Left renal cortex interstitium (tissue), 4 donors: ENCODE measurements around the gene HKDC1. TPM values are rescaled to one million over a fixed set of nuclear protein-coding genes. Genes with fewer than 3 reads are reported as not detected.
"Not testable (repeated sequence)": the region's sequence is repeated elsewhere in the genome, so short reads cannot be mapped to it uniquely, and the experiment has no call there.

ENCODE experiments used
- DNase-seq, 4 donors: peaks; one replicate each; pipeline ENCODE4 v3.0.0-alpha.2; 2013; ENCODE audit warnings: low read depth in 4 of 4, low spot score in 2 of 4, missing footprints in 1 of 4
- polyA plus RNA-seq, 4 donors: library from polyadenylated mRNA; unstranded; fragments of 120-200 nt; gene quantifications; one replicate each; pipeline ENCODE4 v1.2.1, GENCODE V29; 2013; ENCODE audit not compliant: insufficient read length in 4 of 4

HKDC1 gene
- polyA plus RNA-seq, 4 donors = 14.0 to 20.7 (median 14.7) TPM

DNA sequence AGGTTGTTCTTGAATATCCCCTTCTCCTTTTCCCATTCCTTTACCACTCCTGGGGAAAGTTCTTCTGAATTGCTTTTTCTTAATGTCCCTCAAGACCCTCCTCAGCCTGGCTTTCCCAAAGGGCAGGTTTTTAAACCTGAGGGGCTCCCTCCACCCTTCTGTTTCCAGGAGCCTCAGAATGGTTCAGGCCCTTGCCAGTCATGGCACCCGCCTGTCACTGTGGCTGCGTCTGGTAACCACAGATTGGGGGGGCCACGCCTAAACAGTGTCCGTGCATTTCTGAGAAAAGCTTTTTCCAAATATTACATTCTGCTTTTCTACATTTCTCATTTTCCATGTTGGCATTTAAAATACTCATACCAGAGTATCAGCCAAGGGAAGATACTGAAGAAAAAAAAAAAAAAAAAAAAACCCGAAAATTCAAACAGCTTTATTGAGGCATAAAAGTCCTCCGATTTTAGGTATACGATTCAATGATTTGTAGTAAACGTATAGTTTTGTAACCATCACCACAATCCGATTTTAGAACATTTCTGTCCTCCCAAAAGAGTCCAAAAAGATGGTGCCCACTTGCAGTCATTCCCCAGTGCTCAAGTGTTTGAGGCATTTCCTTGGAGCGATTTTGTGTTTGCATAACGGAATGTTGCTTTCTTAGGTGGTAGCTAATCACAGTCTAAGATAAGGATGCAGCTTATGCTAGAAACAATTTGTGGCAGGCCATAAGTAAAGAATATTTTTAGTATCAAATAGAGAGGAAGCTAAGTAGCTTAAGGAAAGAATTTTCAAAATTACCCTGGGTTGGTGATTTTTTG is 22.1 kb downstream of the HKDC1 start:
- no peak for DNase-seq

DNA sequence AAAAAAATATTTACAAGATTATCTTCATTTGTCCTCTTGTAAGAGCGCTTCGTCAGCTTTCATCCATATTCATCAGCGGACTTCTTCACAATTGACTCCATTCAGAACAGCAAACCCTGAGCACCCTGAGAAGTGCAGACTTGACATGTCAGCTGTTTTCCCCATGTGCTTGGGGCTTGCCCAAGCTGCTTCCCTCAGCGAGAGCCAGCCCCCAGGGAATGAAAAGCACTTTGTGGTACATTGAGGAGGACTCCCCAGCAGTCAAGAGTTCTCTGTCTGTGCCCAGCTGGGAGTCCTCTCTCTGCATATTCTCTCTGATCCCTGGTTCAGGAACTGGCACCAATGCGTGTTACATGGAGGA is 22.7 kb downstream of the HKDC1 start:
- no peak for DNase-seq

DNA sequence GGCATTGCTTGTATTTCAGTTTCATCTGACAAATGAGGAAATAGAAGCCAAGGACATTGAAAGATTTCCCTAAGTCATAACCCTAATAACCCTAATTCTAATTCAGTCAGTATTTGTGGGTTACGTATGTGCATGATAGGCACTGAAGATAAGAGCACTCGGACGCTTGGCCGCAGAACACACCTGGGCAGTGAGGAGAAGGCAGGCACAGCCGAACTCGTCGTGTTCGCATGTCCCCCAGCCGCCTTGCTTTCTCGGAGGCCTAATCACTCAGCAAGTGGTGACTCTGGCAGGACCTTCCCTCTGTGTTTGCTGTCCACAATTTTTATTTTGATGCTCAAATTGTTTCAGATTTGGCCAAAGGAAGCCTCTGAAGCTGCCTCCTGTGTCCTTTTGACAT is 23.7 kb downstream of the HKDC1 start:
- DNase-seq = no peak

DNA sequence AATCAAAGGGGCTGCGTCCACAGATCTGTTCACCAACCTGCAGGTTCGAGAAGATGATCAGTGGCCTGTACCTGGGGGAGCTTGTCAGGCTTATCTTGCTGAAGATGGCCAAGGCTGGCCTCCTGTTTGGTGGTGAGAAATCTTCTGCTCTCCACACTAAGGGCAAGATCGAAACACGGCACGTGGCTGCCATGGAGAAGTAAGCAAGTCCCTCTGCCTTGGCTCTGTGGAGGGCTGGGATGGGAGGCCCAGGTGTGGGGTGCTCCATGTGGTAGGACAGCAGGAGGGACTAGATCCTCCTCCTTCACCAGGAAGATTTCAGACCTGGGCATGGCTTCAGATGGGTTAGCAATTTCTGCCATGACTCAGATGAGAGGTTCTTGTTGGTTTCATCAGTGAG is 25.9 kb downstream of the HKDC1 start:
- no peak for DNase-seq

DNA sequence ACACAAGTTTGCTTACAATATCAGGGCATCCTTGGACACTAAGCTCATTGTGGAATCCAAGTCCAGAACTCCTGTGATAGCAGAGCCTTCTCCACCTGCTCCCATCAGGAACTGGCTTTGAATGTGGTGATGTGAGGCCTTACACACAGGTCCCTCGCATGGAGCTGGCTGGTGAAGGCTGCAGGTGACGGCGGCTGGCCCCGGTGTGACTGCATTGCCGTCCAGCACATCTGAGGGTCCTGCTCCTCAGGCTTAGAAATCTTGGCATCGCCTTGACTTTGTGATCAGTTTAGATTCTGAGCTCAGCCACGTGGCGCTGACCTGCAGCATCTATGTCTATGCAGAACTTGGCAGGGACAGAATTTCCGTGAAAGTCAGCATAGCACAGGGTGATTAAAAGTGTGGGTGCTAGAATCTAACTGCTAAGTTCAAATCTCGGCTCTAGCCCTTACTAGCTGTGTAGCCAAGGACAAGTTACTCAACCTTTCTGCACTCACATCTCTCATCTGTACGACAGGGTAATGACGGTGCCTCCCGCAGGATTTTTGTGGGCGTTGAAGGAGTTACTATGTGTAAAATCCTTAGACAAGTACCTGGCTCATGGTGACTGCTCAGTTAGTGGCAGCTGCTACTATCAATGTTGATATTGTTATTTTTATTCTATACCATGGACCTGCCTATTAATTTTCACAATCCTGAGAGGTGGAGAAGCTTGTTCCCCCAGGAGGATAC is 26.6 kb downstream of the HKDC1 start:
- DNase-seq = no peak

DNA sequence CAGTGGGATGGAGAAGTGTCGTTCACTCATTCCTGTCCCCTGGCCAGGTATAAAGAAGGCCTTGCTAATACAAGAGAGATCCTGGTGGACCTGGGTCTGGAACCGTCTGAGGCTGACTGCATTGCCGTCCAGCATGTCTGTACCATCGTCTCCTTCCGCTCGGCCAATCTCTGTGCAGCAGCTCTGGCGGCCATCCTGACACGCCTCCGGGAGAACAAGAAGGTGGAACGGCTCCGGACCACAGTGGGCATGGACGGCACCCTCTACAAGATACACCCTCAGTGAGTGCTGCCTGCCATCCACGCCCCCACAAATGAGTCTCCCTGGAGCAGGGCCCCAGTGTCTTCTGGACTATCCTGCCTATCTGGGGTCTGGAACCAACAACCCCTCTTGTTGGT is 27.2 kb downstream of the HKDC1 start:
- DNase-seq = no peak

DNA sequence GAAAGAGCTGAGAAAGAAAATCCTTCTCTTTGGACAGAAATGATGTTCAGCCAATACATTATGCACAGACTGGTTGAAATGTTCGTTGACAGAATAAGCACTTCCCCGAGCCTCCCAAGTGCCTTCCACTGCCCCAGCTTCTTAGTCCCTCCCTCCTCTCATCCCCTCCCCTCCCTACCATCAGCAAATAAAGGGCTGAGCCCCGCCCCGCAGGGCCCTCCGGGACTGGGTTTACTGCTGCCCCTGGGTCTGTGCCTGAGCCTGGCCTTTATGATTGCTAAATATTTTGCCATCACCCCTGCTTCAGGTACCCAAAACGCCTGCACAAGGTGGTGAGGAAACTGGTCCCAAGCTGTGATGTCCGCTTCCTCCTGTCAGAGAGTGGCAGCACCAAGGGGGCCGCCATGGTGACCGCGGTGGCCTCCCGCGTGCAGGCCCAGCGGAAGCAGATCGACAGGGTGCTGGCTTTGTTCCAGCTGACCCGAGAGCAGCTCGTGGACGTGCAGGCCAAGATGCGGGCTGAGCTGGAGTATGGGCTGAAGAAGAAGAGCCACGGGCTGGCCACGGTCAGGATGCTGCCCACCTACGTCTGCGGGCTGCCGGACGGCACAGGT is 28.1 kb downstream of the HKDC1 start:
- DNase-seq = no peak

DNA sequence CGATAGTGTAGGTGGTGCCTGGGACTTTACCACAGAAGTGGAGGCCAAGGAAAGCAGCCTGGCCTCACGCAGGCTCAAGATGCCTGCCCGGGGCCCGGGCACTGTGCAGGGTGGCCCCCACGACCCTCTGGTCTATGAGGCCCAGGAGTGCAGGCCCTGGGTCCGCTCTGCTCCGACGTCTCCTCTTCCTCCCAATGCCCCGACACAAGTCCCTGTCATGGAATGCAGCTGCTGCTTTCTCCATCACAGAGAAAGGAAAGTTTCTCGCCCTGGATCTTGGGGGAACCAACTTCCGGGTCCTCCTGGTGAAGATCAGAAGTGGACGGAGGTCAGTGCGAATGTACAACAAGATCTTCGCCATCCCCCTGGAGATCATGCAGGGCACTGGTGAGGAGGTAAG is 29.9 kb downstream of the HKDC1 start:
- DNase-seq = no peak

DNA sequence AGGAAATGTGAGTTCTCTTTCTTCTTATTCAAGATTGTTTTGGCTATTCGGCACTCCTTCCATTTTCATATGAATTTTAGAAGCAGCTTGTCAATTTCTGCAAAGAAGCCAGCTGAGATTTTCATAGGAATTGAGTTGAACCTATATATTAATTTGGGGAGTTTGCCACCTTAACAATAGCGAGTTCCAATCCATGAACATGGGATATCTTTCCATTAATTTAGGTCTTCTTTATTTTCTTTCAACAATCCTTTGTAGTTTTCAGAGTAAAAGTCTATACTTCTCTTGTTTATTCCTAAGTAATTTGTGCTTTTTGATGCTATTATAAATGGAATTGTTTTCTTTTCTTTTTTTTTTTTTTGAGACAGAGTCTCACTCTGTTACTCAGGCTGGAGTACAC is 31.3 kb downstream of the HKDC1 start:
- not testable (repeated sequence) for DNase-seq

DNA sequence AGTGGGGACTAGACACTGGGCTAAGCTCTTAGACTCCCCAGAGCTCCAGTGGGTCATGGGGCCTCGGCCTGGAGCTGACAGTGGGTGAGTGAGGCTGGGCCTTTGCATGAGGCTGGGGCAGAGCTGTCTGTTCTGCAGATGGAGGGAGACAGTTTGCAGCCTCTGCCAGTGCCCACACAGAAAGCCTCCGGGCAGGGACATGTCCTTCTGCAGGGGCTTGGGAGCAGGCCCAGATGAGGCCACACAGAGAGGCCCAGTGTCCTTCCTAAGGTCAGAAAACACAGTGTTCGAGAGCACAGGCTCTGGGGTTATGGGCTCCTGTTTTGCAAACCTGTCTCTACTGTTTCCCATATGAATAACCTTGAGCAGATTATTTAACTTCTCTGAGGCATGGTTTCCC is 33.0 kb downstream of the HKDC1 start:
- DNase-seq = no peak

DNA sequence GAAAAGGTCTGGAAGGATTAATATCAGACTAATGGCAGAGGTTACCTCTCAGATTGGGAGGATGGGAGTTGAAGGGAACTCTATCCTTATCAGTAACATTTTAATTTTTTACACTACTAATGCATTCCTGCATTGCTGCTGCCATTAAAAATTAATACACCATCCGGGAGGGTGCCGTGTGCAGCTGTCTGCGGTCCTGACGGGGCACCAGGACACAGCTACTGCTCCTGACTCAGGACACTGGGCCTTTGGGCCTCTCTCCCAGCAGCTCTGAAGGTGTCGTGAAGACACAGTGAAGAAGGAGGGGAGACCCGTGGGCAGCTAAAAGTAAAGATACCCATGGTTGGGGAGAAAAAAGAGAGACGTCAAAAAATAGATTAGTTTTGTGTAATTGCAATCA is 34.7 kb downstream of the HKDC1 start:
- DNase-seq = no peak

DNA sequence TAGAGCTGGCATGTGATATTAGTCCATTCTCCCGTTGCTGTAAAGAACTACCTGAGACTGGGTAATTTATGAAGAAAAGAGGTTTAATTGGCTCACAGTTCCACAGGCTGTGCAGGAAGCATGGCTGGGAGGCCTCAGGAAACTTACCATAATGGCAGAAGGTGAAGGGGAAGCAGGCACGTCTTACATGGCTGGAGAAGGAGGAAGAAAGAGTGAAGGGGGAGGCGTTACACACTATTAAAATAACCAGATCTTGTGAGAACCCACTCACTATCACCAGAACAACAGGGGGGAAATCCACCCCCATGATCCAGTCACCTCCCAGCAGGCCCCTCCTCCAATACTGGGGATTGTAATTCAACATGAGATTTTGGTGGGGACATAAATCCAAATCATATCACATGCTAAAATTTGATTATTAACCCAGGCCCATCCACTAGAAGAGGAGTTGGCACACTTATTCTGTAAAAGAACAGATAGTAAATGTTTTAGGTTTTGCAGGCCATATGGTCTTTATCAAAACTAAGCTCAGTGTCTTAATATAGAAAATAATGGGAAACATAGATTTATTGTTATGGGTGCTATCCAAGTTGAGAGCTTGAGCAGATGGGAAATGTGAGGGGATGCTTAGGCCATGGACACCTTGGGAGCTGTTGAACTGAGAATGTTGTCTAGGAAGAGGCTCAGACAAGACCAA is 39.6 kb downstream of the HKDC1 start:
- no peak for DNase-seq

DNA sequence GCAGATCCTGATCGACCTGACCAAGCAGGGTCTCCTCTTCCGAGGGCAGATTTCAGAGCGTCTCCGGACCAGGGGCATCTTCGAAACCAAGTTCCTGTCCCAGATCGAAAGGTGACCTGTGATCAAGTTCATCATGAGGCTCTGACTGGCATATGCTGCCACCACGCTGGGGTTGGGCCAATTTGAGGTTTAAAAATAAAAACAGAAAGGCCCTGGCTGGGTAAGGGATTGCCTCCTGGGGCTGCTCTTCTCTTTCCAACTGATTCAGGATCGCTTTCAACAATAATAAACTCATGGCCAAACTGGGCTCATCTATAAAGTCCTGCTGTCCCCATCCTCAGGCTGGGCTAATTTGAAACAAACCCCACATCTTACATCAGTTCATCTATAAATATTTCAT is 41.1 kb downstream of the HKDC1 start:
- no peak for DNase-seq

DNA sequence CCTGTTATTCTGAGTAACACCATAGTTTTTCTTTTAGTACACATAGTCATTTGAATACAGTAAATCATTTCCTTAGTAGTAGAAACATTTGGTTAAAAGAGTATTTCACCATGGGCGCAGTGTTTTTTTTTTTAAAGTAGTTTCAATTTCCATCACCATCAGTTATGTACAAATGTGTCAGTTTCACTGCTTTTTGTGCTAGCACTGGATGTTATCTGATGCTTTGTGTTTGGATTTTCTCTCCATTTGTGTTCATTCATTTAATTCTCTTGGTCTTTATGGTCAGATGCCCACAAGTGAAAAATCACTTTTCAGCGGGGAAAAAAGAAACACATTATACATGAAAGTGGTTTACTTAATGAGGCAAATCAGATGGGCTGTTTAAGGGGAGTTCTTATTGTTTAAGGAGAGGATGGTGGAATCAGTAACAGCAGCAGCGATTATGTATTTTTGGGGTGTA is 42.2 kb downstream of the HKDC1 start:
- DNase-seq = peak in 1 of 4 donors; percentile 17

DNA sequence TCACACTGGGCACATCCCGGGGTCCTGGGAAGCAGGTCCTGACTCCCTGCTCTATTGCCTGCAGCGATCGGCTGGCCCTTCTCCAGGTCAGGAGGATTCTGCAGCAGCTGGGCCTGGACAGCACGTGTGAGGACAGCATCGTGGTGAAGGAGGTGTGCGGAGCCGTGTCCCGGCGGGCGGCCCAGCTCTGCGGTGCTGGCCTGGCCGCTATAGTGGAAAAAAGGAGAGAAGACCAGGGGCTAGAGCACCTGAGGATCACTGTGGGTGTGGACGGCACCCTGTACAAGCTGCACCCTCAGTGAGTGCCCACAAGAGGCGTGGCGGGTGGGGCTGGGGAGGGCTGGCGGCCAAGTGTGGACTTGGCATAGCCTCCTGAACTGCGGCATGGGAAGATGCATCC is 45.4 kb downstream of the HKDC1 start:
- no peak for DNase-seq

DNA sequence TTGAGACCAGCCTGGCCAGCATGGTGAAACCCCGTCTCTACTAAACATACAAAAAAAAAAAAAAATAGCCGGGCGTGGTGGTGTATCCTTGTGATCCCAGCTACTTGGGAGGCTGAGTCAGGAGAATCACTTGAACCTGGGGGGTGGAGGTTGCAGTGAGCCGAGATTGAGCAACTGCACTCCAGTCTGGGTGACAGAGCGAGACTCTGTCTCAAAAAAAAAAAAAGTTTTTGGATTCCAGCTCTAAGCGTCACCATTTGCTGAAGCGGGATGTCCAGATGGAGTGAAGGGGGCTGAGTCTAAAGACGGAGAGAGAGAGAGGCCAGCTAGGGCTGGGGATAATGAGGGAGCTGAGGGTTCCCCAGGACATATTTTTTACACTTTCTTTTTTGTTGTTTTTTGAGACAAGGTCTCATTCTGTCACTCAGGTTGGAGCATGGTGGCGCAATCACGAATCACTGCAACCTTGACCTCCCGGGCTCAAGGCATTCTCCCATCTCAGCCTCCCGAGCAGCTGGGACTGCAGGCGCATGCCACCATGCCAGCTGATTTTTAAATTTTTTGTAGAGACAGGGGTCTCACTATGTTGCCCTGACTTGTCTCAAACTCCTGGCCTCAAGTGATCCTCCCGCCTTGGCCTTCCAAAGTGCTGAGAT is 48.8 kb downstream of the HKDC1 start:
- no peak for DNase-seq

DNA sequence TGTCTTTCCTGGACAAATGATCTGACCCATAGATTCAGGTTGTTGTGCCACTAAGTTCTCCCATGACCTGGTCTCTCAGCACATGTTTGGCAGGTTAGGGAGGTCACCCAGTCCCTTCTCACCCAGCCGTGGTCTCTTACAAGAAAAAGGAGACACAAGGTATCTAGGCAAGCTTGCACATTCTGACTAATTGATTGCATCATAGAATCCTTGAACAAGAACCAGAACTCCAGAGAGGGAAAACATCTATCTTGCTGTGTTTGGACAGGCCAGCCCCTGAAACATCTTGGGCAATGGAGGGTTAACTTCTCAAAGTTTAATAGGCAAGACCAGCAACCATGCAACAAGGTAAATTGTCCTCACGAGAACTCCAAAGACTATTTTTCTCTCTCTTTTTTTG is 49.6 kb downstream of the HKDC1 start:
- no peak for DNase-seq

DNA sequence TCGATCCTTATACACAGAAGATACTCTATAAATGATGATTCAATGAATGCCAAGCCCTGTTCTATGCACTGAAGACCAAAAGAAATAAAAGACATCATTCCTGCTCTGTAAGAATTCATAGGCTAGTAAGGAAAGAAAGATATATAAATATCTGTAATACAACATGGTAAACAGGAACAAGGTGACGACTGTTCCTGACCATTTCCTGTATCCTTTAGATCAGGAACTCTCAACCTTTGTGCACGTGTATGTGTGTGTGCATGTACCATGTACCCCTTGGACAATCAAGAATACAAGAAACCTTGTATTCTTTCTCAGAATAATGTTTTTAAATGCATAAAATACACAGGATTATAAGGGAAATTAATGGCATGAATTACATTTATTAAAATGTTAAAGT is 50.9 kb downstream of the HKDC1 start:
- no peak for DNase-seq

DNA sequence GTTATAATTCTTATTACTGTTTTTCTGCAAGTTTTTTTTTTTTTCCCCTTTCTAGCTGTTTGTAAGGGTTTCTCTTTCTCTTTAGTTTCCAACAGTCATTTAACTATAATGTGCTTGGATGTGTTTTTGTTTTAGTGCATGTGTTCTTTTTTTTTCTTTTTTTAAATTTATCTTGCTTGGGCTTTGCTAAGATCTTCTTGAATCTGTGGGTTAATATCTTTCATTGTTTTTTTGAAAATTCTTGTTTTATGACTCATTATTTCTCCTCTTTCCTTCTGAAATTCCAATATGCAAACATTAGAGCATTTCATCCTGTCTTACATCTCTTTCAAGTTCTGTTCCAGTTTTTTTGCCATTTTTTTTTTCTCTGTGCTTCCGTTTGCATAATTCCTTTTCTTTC is 52.5 kb downstream of the HKDC1 start:
- no peak for DNase-seq

DNA sequence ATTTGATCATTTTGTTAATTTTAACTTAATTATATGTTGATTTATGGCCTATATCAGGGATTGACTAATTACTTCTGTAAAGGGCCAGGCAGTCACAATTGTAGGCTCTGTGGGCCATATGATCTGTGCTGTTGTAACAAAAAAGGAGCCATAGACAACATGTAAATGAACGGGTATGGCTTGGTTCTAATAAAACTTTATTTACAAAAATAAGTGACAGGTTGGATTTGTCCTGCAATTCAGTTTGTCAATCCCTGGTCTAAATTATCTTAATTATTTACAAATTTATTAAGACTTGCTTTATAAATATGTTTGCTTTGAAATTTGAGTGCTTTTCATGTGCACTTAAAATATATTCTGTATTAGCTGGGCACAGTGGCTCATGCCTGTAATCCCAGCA is 55.3 kb downstream of the HKDC1 start:
- no peak for DNase-seq

DNA sequence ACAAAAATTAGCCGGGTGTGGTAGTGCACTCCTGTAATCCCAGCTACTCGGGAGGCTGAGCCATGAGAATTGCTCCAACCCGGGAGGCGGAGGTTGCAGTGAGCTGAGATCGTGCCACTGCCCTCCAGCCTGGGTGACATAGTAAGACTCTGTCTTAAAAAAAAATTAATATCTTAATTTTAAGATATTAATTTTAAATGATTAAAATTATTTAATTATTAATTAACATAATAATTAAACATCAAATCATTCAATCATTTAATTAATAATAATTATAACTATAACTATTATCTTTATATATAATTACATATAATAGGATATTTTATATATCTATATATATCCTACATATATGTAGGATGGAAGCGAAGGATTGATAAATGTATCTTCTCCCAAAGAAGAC is 56.4 kb downstream of the HKDC1 start:
- DNase-seq = no peak
